K562 (cell line): ENCODE data around the gene SMIM35. TPM values are rescaled to one million over a fixed set of nuclear protein-coding genes. Genes with fewer than 3 reads are reported as not detected.

Source experiments
- ATAC-seq: fragments of 200-7000 bp; cut with Tn5 transposase; 3 replicates; pipeline ENCODE4 v1.9.1; 2020; ENCODE audit warnings: moderate library complexity
- BruUV-seq: library from RNA; stranded (reverse); fragments of 400-500 nt; replicated peaks from 2 replicates; lab custom pipeline; 2021; lab: Mats Ljungman, UMichigan
- CTCF ChIA-PET: fragments of 300-600 bp; formaldehyde crosslinking; extraction: SDS; loops from one replicate; lab custom pipeline; 2021; ENCODE audit warnings: low intra/inter-chr PET ratio; lab: Yijun Ruan, JAX
- POLR2A ChIA-PET: fragments of 300-600, 350-650 bp; sonication (Branson Sonifier 250); formaldehyde crosslinking; extraction: SDS; loops from one replicate; lab custom pipeline; 2021; ENCODE audit warnings: antibody characterized with exemption, inconsistent platforms; lab: Yijun Ruan, JAX
- DNase-seq, 4 experiments: peaks; one replicate each; pipeline versions ENCODE4 v3.0.0 to v3.0.0-alpha.2; 2011 to 2018; ENCODE audit warnings: low spot score in 3 of 4, mixed read lengths in 3 of 4; ENCODE audit errors: extremely low read depth in 1 of 4
- FAIRE-seq: peaks from 2 replicates; lab custom pipeline; 2011; peaks lifted over from hg19 to GRCh38; lab: Jason Lieb, UNC
- H2AFZ ChIP-seq: 2 replicates; pipeline ENCODE4 v1.6.0; 2011; ENCODE audit warnings: low read depth, low read length, control low read depth, inconsistent platforms
- H3K27ac ChIP-seq: fragments of 200-600 bp; 3 replicates; pipeline ENCODE4 v1.8.0; 2011; ENCODE audit warnings: low read depth, mild to moderate bottlenecking, control low read depth, inconsistent platforms, low read length, moderate library complexity, mixed read lengths; ENCODE audit errors: extremely low read depth
- H3K27me3 ChIP-seq, 2 experiments: fragments of 300-600 bp in 1 of 2; 2 replicates in 1 of 2; 3 replicates in 1 of 2; pipeline versions ENCODE4 v1.6.0 to v1.8.0; 2011; ENCODE audit warnings: inconsistent platforms in 2 of 2, low read length in 2 of 2, mild to moderate bottlenecking in 1 of 2, mixed read lengths in 1 of 2, moderate library complexity in 1 of 2; ENCODE audit not compliant: control insufficient read depth in 2 of 2, insufficient read depth in 2 of 2
- H3K36me3 ChIP-seq: fragments of 300-600 bp; 3 replicates; pipeline ENCODE4 v1.8.0; 2011; ENCODE audit warnings: mild to moderate bottlenecking, low read length, inconsistent platforms; ENCODE audit not compliant: control insufficient read depth, insufficient read depth
- H3K4me1 ChIP-seq, 2 experiments: fragments of 200-600 bp in 1 of 2; replicated peaks in 1 of 2; 2 replicates in 1 of 2; 3 replicates in 1 of 2; pipeline versions ENCODE4 v1.5.1 to v1.8.0; 2011; ENCODE audit warnings: inconsistent platforms in 2 of 2, low read length in 2 of 2, mild to moderate bottlenecking in 1 of 2, mixed read lengths in 1 of 2, moderate library complexity in 1 of 2; ENCODE audit not compliant: control insufficient read depth in 2 of 2, insufficient read depth in 2 of 2
- H3K4me2 ChIP-seq: 2 replicates; pipeline ENCODE4 v1.6.1; 2011; ENCODE audit warnings: low read length, control low read depth, inconsistent platforms, mixed read lengths; ENCODE audit not compliant: insufficient read depth
- H3K4me3 ChIP-seq: fragments of 200-600 bp; sonication (generic), shearing (Covaris generic); 2 replicates; pipeline ENCODE4 v1.5.1; 2016; ENCODE audit warnings: control low read depth, inconsistent platforms
- H3K79me2 ChIP-seq: fragments of 200-600 bp; 3 replicates; pipeline ENCODE4 v1.8.0; 2011; ENCODE audit warnings: low read length, inconsistent platforms; ENCODE audit not compliant: control insufficient read depth, insufficient read depth
- H3K9ac ChIP-seq, 2 experiments: 2 replicates each; pipeline versions ENCODE4 v1.6.0 to v1.6.1; 2011; ENCODE audit warnings: low read depth in 2 of 2, low read length in 2 of 2, control low read depth in 1 of 2, inconsistent platforms in 1 of 2, mild to moderate bottlenecking in 1 of 2, mixed read lengths in 1 of 2; ENCODE audit not compliant: insufficient read depth in 1 of 2
- H3K9me1 ChIP-seq: one replicate; pipeline ENCODE4 v1.6.0; 2011; ENCODE audit warnings: inconsistent platforms, mild to moderate bottlenecking, low read length, moderate library complexity; ENCODE audit not compliant: control insufficient read depth, insufficient read depth
- H3K9me3 ChIP-seq: replicated peaks from 2 replicates; pipeline ENCODE4 v1.5.1; 2011; ENCODE audit warnings: low read depth, low read length, inconsistent platforms; ENCODE audit not compliant: control insufficient read depth, insufficient read depth
- H4K20me1 ChIP-seq: replicated peaks from 2 replicates; pipeline ENCODE4 v1.6.1; 2011; ENCODE audit warnings: low read length, inconsistent platforms, mixed read lengths; ENCODE audit not compliant: control insufficient read depth, insufficient read depth
- BRF2 ChIP-seq: IDR thresholded peaks from 3 replicates; pipeline ENCODE4 v1.6.1; 2011; ENCODE audit warnings: borderline replicate concordance, mild to moderate bottlenecking; ENCODE audit not compliant: insufficient read length, insufficient read depth
- DNMT1 ChIP-seq: fragments of 450-650 bp; IDR thresholded peaks from 2 replicates; pipeline ENCODE4 v1.6.1; 2016; ENCODE audit warnings: antibody characterized with exemption, mild to moderate bottlenecking
- EP300 ChIP-seq: IDR thresholded peaks from 2 replicates; pipeline ENCODE4 v1.6.1; 2012; ENCODE audit warnings: low read length, improper control_type of control experiment
- FOS ChIP-seq: IDR thresholded peaks from 3 replicates; pipeline ENCODE4 v1.6.1; 2011; ENCODE audit not compliant: insufficient read length; ENCODE audit errors: extremely low read depth
- HDAC1 ChIP-seq, 2 experiments: fragments of 450-650 bp; IDR thresholded peaks; 2 replicates each; pipeline ENCODE4 v1.6.1; 2016 to 2017; ENCODE audit warnings: inconsistent platforms in 1 of 2, mild to moderate bottlenecking in 1 of 2, moderate library complexity in 1 of 2
- HDAC3 ChIP-seq: fragments of 450-650 bp; IDR thresholded peaks from 2 replicates; pipeline ENCODE4 v1.6.1; 2018; ENCODE audit warnings: borderline replicate concordance, mild to moderate bottlenecking, moderate library complexity; ENCODE audit not compliant: partially characterized antibody
- HOXB6 ChIP-seq: fragments of 250-450 bp; sonication (Bioruptor Pico); IDR thresholded peaks from 2 replicates; pipeline ENCODE4 v1.5.1; 2022; ENCODE audit warnings: mild to moderate bottlenecking, borderline replicate concordance
- JUNB ChIP-seq: fragments of 450-650 bp; formaldehyde crosslinking; conservative IDR thresholded peaks from 2 replicates; pipeline ENCODE4 v1.4.0; 2020; ENCODE audit warnings: mild to moderate bottlenecking
- KHSRP ChIP-seq: fragments of 450-650 bp; IDR thresholded peaks from 2 replicates; pipeline ENCODE4 v1.6.1; 2017
- MLLT1 ChIP-seq, 2 experiments: fragments of 450-650 bp; IDR thresholded peaks; 2 replicates each; pipeline ENCODE4 v1.6.1; 2016
- NBN ChIP-seq: fragments of 450-650 bp; IDR thresholded peaks from 2 replicates; pipeline ENCODE4 v1.6.1; 2016; ENCODE audit warnings: low read depth, mild to moderate bottlenecking
- SMAD3 ChIP-seq: fragments of 450-650 bp; formaldehyde crosslinking; conservative IDR thresholded peaks from 2 replicates; pipeline ENCODE4 v1.4.0; 2020; ENCODE audit warnings: mild to moderate bottlenecking
- SRSF3 ChIP-seq: fragments of 200-400 bp; formaldehyde crosslinking; IDR thresholded peaks from 2 replicates; pipeline ENCODE4 v1.6.1; 2016; ENCODE audit warnings: mild to moderate bottlenecking, low read length, moderate library complexity; ENCODE audit not compliant: insufficient read depth
- THRB ChIP-seq: fragments of 450-650 bp; formaldehyde crosslinking; conservative IDR thresholded peaks from 2 replicates; pipeline ENCODE4 v1.4.0; 2022; ENCODE audit warnings: mild to moderate bottlenecking, missing genetic modification characterization
- ZNF12 ChIP-seq: sonication (generic); formaldehyde crosslinking; IDR thresholded peaks from 2 replicates; pipeline ENCODE4 v1.4.0; 2020; ENCODE audit warnings: mild to moderate bottlenecking, missing genetic modification reagents
- ZNF609 ChIP-seq: sonication (generic); formaldehyde crosslinking; IDR thresholded peaks from 2 replicates; pipeline ENCODE4 v1.8.1; 2023; ENCODE audit warnings: missing genetic modification reagents, mild to moderate bottlenecking, borderline replicate concordance
- WGBS: fragments of 100-300 bp; shearing (Covaris generic); methylation state at CpG from one replicate; pipeline ENCODE4 v1.1.6; 2016; ENCODE audit warnings: low coverage, mixed read lengths; ENCODE audit not compliant: insufficient coverage; ENCODE audit errors: missing lambda C conversion rate; 5-methylcytosine and 5-hydroxymethylcytosine counted together
- in situ Hi-C: fragments of 300-500 bp; cut with MboI; formaldehyde crosslinking; loops from 4 replicates; pipeline ENCODE4 v1.15.0; 2018; ENCODE audit warnings: inconsistent platforms, mixed read lengths
- intact Hi-C: fragments of 100-400 bp; cut with micrococcal nuclease; formaldehyde crosslinking; loops from 2 replicates; pipeline ENCODE4 v1.14.2; 2022
- polyA plus RNA-seq, 8 experiments: library from polyadenylated mRNA; depleted of rRNA in 4 of 8; stranded (reverse) in 5 of 8; unstranded in 3 of 8; fragments of >200 nt; fragmentation: Nextera tagmentation in 2 of 8; fragmentation: Illumina TruSeq in 1 of 8; extraction: Ambion mirVana in 2 of 8; extraction: Trizol in 1 of 8; gene quantifications; 2 replicates each; pipeline versions ENCODE4 v1.2.1 to v1.2.3, GENCODE V29; 2011 to 2014; ENCODE audit warnings: inconsistent platforms in 1 of 8, missing spikeins in 1 of 8
- total RNA-seq, 7 experiments: library from RNA; depleted of rRNA in 6 of 7; stranded (reverse); fragments of >200 nt in 6 of 7; fragmentation: Illumina TruSeq in 2 of 7; extraction: Trizol in 2 of 7; gene quantifications; 2 replicates each; pipeline versions ENCODE4 v1.2.1 to v1.2.3, GENCODE V29; 2011 to 2021; ENCODE audit warnings: low replicate concordance in 1 of 7

Gene SMIM35
- total and polyA plus RNA-seq, 9 of the 15 experiments (the other 6 are each of a cell fraction or from before 2014, with no cell fraction given) = 0.03 TPM; not detected in 7

DNA sequence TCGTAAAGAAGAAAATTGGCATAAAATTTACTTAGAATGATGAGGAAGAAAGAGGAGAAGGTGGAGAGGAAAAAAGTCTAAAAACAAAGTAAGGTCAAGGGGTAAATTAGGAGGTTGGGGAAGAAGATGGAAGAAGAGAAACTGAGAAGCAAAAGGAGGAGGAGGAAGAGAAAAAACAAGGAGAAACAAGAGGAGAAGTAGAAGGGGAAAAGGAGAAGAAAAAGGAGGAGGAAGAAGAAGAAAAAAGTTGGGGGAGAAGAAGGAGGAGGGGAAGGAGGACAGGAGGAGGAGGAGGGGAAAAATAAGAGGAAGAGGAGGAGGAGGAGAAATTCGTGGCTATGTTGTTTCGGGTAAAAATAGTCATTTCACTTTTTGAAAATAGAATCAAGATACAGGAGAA is 58.1 kb downstream of the SMIM35 start:
- no peaks in the 10 kb centered on the region for H3K79me2 ChIP-seq
- H3K27ac ChIP-seq = no peak overlapping the region
- WGBS = 30% methylated on average over 3 of the region's 3 CpGs
- peak overlapping the region; percentile 36 for H2AFZ ChIP-seq
- H3K4me3 ChIP-seq = no peak overlapping the region
- H3K9me1 ChIP-seq = no peaks in the 10 kb centered on the region
- H3K4me1 ChIP-seq = no peaks in the 10 kb centered on the region
- ATAC-seq (no peak), DNase-seq (no peak), FAIRE-seq (no peak)
- no peak overlapping the region for H3K9ac ChIP-seq
- ChIA-PET POLR2A (no interaction called here), CTCF (no interaction called here)
- in situ Hi-C loops (no loop called here), intact Hi-C loops (no loop called here)
- no peaks in the 10 kb centered on the region for H3K27me3 ChIP-seq
- H3K9me3 ChIP-seq = no peaks in the 10 kb centered on the region
- BruUV-seq = no TSS peak
- no peaks in the 10 kb centered on the region for H4K20me1 ChIP-seq
- no peaks in the 10 kb centered on the region for H3K36me3 ChIP-seq
- H3K4me2 ChIP-seq = no peak overlapping the region
- TF ChIP-seq FOS = no peak
- TF ChIP-seq ZNF12 = no peak
- TF ChIP-seq BRF2 = no peak
- TF ChIP-seq SRSF3 = no peak
- no peak for TF ChIP-seq DNMT1
- no peak for TF ChIP-seq NBN
- no peak for TF ChIP-seq EP300
- TF ChIP-seq JUNB (CRISPR knock-in tag) = no peak
- TF ChIP-seq HOXB6 (CRISPR knock-in tag) = no peak
- no peak for TF ChIP-seq SMAD3 (CRISPR knock-in tag)
- no peak for TF ChIP-seq ZNF609 (CRISPR knock-in tag)
- no peak for TF ChIP-seq KHSRP
- 0 out of 2 replicates have a peak, but pooled peaks have one; percentile 41 for TF ChIP-seq THRB
- TF ChIP-seq HDAC1 (IDR thresholded peaks at IDR 0.05) = no peak
- peak; percentile 28 to 47; a peak in 1 of 4 replicates for TF ChIP-seq MLLT1 (IDR thresholded peaks at IDR 0.05)
- TF ChIP-seq HDAC3 = no peak
